NCI-H526 (cell line): ENCODE measurements around the gene MATN3.
"Not testable (repeated sequence)": the region's sequence is repeated elsewhere in the genome, so short reads cannot be mapped to it uniquely, and the experiment has no call there.

Source experiments
- DNase-seq, 2 experiments: peaks; one replicate each; lab custom pipeline; 2025; lab: John Stamatoyannopoulos, UW

MATN3 gene

GRCh38 chr2:20012282-20013125 lies at the start of gene MATN3:
Gene MATN3, minus strand, starts transcription at chr2:20012668. Its CDS starts 37 bp downstream, at chr2:20012631.
- peak in 1 of 2 experiments; percentile 46 for DNase-seq

GRCh38 chr2:20061940-20062339 lies 49.5 kb upstream of the MATN3 start:
- no peak for DNase-seq

GRCh38 chr2:20061476-20061875 lies 49.0 kb upstream of the MATN3 start:
- no peak for DNase-seq

GRCh38 chr2:20060106-20060505 lies 47.6 kb upstream of the MATN3 start:
- no peak for DNase-seq

GRCh38 chr2:20057268-20057667 lies 44.8 kb upstream of the MATN3 start:
- no peak for DNase-seq

GRCh38 chr2:20054931-20055330 lies 42.5 kb upstream of the MATN3 start:
- DNase-seq, result no peak

- DNase-seq, result no peak
These were observed 41.7 kb upstream of the MATN3 start for GRCh38 chr2:20054119-20054518.

- DNase-seq, result peak; percentile 37 to 63
These were observed 40.4 kb upstream of the MATN3 start for GRCh38 chr2:20052861-20053281.

- no peak for DNase-seq
These were observed 39.9 kb upstream of the MATN3 start for GRCh38 chr2:20052229-20052851.

GRCh38 chr2:20051532-20052228 lies 39.2 kb upstream of the MATN3 start, which contains the start of gene LAPTM4A:
Gene LAPTM4A, minus strand, starts transcription at chr2:20051628. Its CDS starts 108 bp downstream, at chr2:20051520.
- peak; percentile 99 for DNase-seq

- peak; percentile 25 to 71 for DNase-seq
These were observed 38.4 kb upstream of the MATN3 start for GRCh38 chr2:20050646-20051531.

GRCh38 chr2:20050104-20050645 lies 37.7 kb upstream of the MATN3 start:
- peak; percentile 38 to 58 for DNase-seq

GRCh38 chr2:20049637-20050036 lies 37.2 kb upstream of the MATN3 start:
- DNase-seq, result no peak

- no peak for DNase-seq
These were observed 36.3 kb upstream of the MATN3 start for GRCh38 chr2:20048488-20049448.

- not testable (repeated sequence) for DNase-seq
These were observed 33.3 kb upstream of the MATN3 start for GRCh38 chr2:20045712-20046292.

- DNase-seq, result no peak
These were observed 32.3 kb upstream of the MATN3 start for GRCh38 chr2:20044778-20045177.

GRCh38 chr2:20042531-20042930 lies 30.1 kb upstream of the MATN3 start:
- DNase-seq, result no peak

- no peak for DNase-seq
These were observed 28.2 kb upstream of the MATN3 start for GRCh38 chr2:20040489-20041172.

- DNase-seq, result no peak
These were observed 25.2 kb upstream of the MATN3 start for GRCh38 chr2:20037660-20038059.
